GM12878 (cell line): ENCODE measurements around the gene PRAMEF2. TPM values are rescaled to one million over a fixed set of nuclear protein-coding genes. Genes with fewer than 3 reads are reported as not detected.
"Not testable (repeated sequence)": the region's sequence is repeated elsewhere in the genome, so short reads cannot be mapped to it uniquely, and the experiment has no call there.

Experiments
- ATAC-seq: fragments of 200-7000 bp; cut with Tn5 transposase; 3 replicates; pipeline ENCODE4 v1.9.1; 2020; ENCODE audit warnings: mild to moderate bottlenecking, moderate library complexity
- BruUV-seq: library from RNA; stranded (reverse); fragments of 400-500 nt; replicated peaks from 2 replicates; lab custom pipeline; 2021; lab: Mats Ljungman, UMichigan
- CTCF ChIA-PET: fragments of 300-600 bp; sonication (Branson Sonifier 250); formaldehyde crosslinking; extraction: SDS; loops from one replicate; lab custom pipeline; 2021; ENCODE audit warnings: inconsistent platforms; lab: Yijun Ruan, JAX
- POLR2A ChIA-PET: fragments of 350-600 bp; formaldehyde crosslinking; extraction: SDS; loops from one replicate; lab custom pipeline; 2021; ENCODE audit warnings: inconsistent platforms; lab: Charles Lee
- RAD21 ChIA-PET: fragments of 300-600 bp; sonication (Branson Sonifier 250); formaldehyde crosslinking; loops from one replicate; lab custom pipeline; 2023; ENCODE audit warnings: antibody characterized with exemption; ENCODE audit not compliant: unreplicated experiment; lab: Charles Lee
- SMC1A ChIA-PET: fragments of 300-600 bp; sonication (Branson Sonifier 250); formaldehyde crosslinking; loops from one replicate; lab custom pipeline; 2023; ENCODE audit not compliant: unreplicated experiment, uncharacterized antibody; lab: Charles Lee
- DNase-seq: peaks from one replicate; pipeline ENCODE4 v3.0.0-alpha.2; 2011; ENCODE audit warnings: low read depth, low spot score
- FAIRE-seq: peaks from 3 replicates; lab custom pipeline; 2011; peaks lifted over from hg19 to GRCh38; lab: Jason Lieb, UNC
- H2AFZ ChIP-seq: 2 replicates; pipeline ENCODE4 v1.6.0; 2011; ENCODE audit warnings: low read depth, low read length, control low read depth; ENCODE audit not compliant: control insufficient read depth
- H3K27ac ChIP-seq: 2 replicates; pipeline ENCODE4 v1.5.1; 2011; ENCODE audit warnings: control low read depth; ENCODE audit not compliant: control insufficient read depth, insufficient read depth
- H3K27me3 ChIP-seq, 2 experiments: replicated peaks in 1 of 2; 2 replicates each; pipeline versions ENCODE4 v1.6.0 to v1.6.1; 2011; ENCODE audit warnings: low read length in 1 of 2; ENCODE audit not compliant: control insufficient read depth in 2 of 2, insufficient read depth in 2 of 2
- H3K36me3 ChIP-seq, 2 experiments: 2 replicates each; pipeline ENCODE4 v1.5.1; 2011; ENCODE audit warnings: low read length in 1 of 2; ENCODE audit not compliant: control insufficient read depth in 2 of 2, insufficient read depth in 2 of 2
- H3K4me1 ChIP-seq: 2 replicates; pipeline ENCODE4 v1.6.1; 2011; ENCODE audit warnings: mild to moderate bottlenecking, low read length, moderate library complexity, mixed read lengths; ENCODE audit not compliant: control insufficient read depth, insufficient read depth
- H3K4me2 ChIP-seq: 2 replicates; pipeline ENCODE4 v1.6.0; 2011; ENCODE audit warnings: control low read depth; ENCODE audit not compliant: control insufficient read depth, insufficient read depth
- H3K4me3 ChIP-seq: fragments of 200-600 bp; sonication (generic); 2 replicates; pipeline ENCODE4 v1.5.1; 2016
- H3K79me2 ChIP-seq: 2 replicates; pipeline ENCODE4 v1.6.0; 2011; ENCODE audit warnings: low read length; ENCODE audit not compliant: control insufficient read depth, insufficient read depth
- H3K9ac ChIP-seq: 2 replicates; pipeline ENCODE4 v1.8.0; 2011; ENCODE audit warnings: low read length, control low read depth, mixed read lengths; ENCODE audit not compliant: control insufficient read depth, insufficient read depth
- H3K9me3 ChIP-seq: replicated peaks from 3 replicates; pipeline ENCODE4 v1.5.1; 2011; ENCODE audit warnings: mild to moderate bottlenecking, low read length; ENCODE audit not compliant: control insufficient read depth, insufficient read depth
- H4K20me1 ChIP-seq: 2 replicates; pipeline ENCODE4 v1.6.0; 2011; ENCODE audit not compliant: control insufficient read depth, insufficient read depth
- NR2F1 ChIP-seq: fragments of 450-650 bp; conservative IDR thresholded peaks from 2 replicates; pipeline ENCODE4 v1.6.1; 2017; ENCODE audit warnings: mild to moderate bottlenecking
- REST ChIP-seq: IDR thresholded peaks from 2 replicates; pipeline ENCODE4 v1.6.1; 2012; ENCODE audit warnings: mild to moderate bottlenecking, low read depth, low read length
- RFX5 ChIP-seq: IDR thresholded peaks from 2 replicates; pipeline ENCODE4 v1.6.1; 2011; ENCODE audit warnings: low read depth, low read length, improper control_type of control experiment
- USF2 ChIP-seq: IDR thresholded peaks from 2 replicates; pipeline ENCODE4 v1.6.1; 2011; ENCODE audit warnings: low read depth, low read length, improper control_type of control experiment, borderline replicate concordance
- WGBS: methylation state at CpG from one replicate; pipeline ENCODE4 v1.1.6; 2016; ENCODE audit warnings: low lambda C conversion rate; ENCODE audit not compliant: insufficient replicate concordance, insufficient coverage; ENCODE audit errors: missing lambda C conversion rate; 5-methylcytosine and 5-hydroxymethylcytosine counted together
- in situ Hi-C: fragments of 300-500 bp; cut with MboI; formaldehyde crosslinking; loops from 9 replicates; pipeline ENCODE4 v1.14.3; 2018; ENCODE audit warnings: mixed read lengths
- intact Hi-C: fragments of 100-400 bp; cut with micrococcal nuclease; formaldehyde crosslinking; loops from one replicate; pipeline ENCODE4 v1.14.2; 2022; ENCODE audit not compliant: unreplicated experiment
- polyA plus RNA-seq, 11 experiments: library from polyadenylated mRNA; depleted of rRNA in 4 of 11; unstranded in 6 of 11; stranded (reverse) in 5 of 11; fragments of >200 nt; fragmentation: Nextera tagmentation in 4 of 11; fragmentation: Illumina TruSeq in 1 of 11; extraction: Ambion mirVana in 4 of 11; extraction: Trizol in 1 of 11; gene quantifications; 1 replicate in 1 of 11; 2 replicates in 10 of 11; pipeline versions ENCODE4 v1.2.1 to v1.2.3, GENCODE V29; 2011 to 2016; ENCODE audit warnings: inconsistent platforms in 2 of 11, missing spikeins in 2 of 11, low read depth in 1 of 11
- total RNA-seq, 4 experiments: library from RNA; depleted of rRNA in 3 of 4; stranded (reverse); fragments of >200 nt in 3 of 4; fragmentation: Illumina TruSeq in 1 of 4; extraction: Trizol in 1 of 4; gene quantifications; 2 replicates each; pipeline versions ENCODE4 v1.2.1 to v1.2.3, GENCODE V29; 2013 to 2021

PRAMEF2 gene
- total and polyA plus RNA-seq, 10 of the 15 experiments (the other 5 are each of a cell fraction or from before 2014, with no cell fraction given): not detected

GRCh38 chr1:12811409-12811784 lies 45.5 kb upstream of the PRAMEF2 start (continued):
- TF ChIP-seq REST (no peak), NR2F1 (no peak), RFX5 (no peak), USF2 (no peak)

GRCh38 chr1:12819061-12819460 lies 37.8 kb upstream of the PRAMEF2 start:
- DNase-seq, BruUV-seq, H3K4me2 ChIP-seq, H2AFZ ChIP-seq, H4K20me1 ChIP-seq, POLR2A ChIA-PET, H3K4me3 ChIP-seq, H3K27ac ChIP-seq, H3K27me3 ChIP-seq, RAD21 ChIA-PET, FAIRE-seq, H3K4me1 ChIP-seq, CTCF ChIA-PET, H3K9me3 ChIP-seq, ATAC-seq, H3K9ac ChIP-seq, H3K36me3 ChIP-seq, H3K79me2 ChIP-seq, SMC1A ChIA-PET, intact Hi-C loops: not testable (repeated sequence)
- in situ Hi-C loops: loop anchor here (25.0 kb wide), 1 partner anchor 418 kb away; the partner anchor contains the start of gene PRAMEF18
- WGBS: 27% methylated on average over 5 of the region's 6 CpGs

GRCh38 chr1:12831310-12831709 lies 25.6 kb upstream of the PRAMEF2 start, which contains the start of gene PRAMEF11:
PRAMEF11 (minus strand) TSS chr1:12831410; CDS start chr1:12828789, 2,621 bp downstream.
- H3K27me3 ChIP-seq, H3K79me2 ChIP-seq, CTCF ChIA-PET, H2AFZ ChIP-seq, H4K20me1 ChIP-seq, H3K4me3 ChIP-seq, intact Hi-C loops, FAIRE-seq, H3K27ac ChIP-seq, ATAC-seq, DNase-seq, H3K4me1 ChIP-seq, POLR2A ChIA-PET, H3K4me2 ChIP-seq, SMC1A ChIA-PET, H3K36me3 ChIP-seq, RAD21 ChIA-PET, BruUV-seq, H3K9me3 ChIP-seq, in situ Hi-C loops, H3K9ac ChIP-seq: not testable (repeated sequence)
- WGBS: 0% methylated on average over 2 of the region's 3 CpGs

GRCh38 chr1:12833251-12833650 lies 23.6 kb upstream of the PRAMEF2 start:
- H3K4me1 ChIP-seq, H3K9me3 ChIP-seq, POLR2A ChIA-PET, FAIRE-seq, RAD21 ChIA-PET, intact Hi-C loops, H3K4me3 ChIP-seq, H3K27me3 ChIP-seq, ATAC-seq, H3K9ac ChIP-seq, H3K36me3 ChIP-seq, H3K27ac ChIP-seq, DNase-seq, BruUV-seq, in situ Hi-C loops, H2AFZ ChIP-seq, H3K4me2 ChIP-seq, H3K79me2 ChIP-seq, SMC1A ChIA-PET, H4K20me1 ChIP-seq, CTCF ChIA-PET: not testable (repeated sequence)
- 0% methylated on average over 1 of the region's 2 CpGs for WGBS
